HG03469 (cell line): ENCODE measurements around the gene C4orf36.
"Not testable (repeated sequence)": the region's sequence is repeated elsewhere in the genome, so short reads cannot be mapped to it uniquely, and the experiment has no call there.

Source experiments
- ATAC-seq: cut with Tn5 transposase; IDR thresholded peaks from one replicate; pipeline ENCODE4 v1.9.1; 2021; ENCODE audit warnings: mild to moderate bottlenecking, moderate library complexity, moderate number of reproducible peaks; ENCODE audit not compliant: unreplicated experiment

C4orf36 gene

GRCh38 chr4:86917212-86918039, 25.2 kb upstream of the C4orf36 start:
- ATAC-seq, result no peak

- ATAC-seq, result no peak
Measured at GRCh38 chr4:86916392-86916791, 24.2 kb upstream of the C4orf36 start.

- no peak for ATAC-seq
Measured at GRCh38 chr4:86910820-86911684, 18.8 kb upstream of the C4orf36 start.

GRCh38 chr4:86910369-86910768, 18.1 kb upstream of the C4orf36 start:
- ATAC-seq, result no peak

- ATAC-seq, result no peak
Measured at GRCh38 chr4:86909546-86910295, 17.5 kb upstream of the C4orf36 start.

- no peak for ATAC-seq
Measured at GRCh38 chr4:86908251-86908657, 16.0 kb upstream of the C4orf36 start.

- ATAC-seq, result no peak
Measured at GRCh38 chr4:86901864-86902263, 9.6 kb upstream of the C4orf36 start.

- no peak for ATAC-seq
Measured at GRCh38 chr4:86898562-86898961, 6.3 kb upstream of the C4orf36 start.

GRCh38 chr4:86896596-86896995, 4.4 kb upstream of the C4orf36 start:
- no peak for ATAC-seq

GRCh38 chr4:86895692-86896488, 3.7 kb upstream of the C4orf36 start:
- peak; percentile 64 for ATAC-seq

GRCh38 chr4:86894455-86894854, 2.2 kb upstream of the C4orf36 start:
- no peak for ATAC-seq

- no peak for ATAC-seq
Measured at GRCh38 chr4:86893136-86893535, 914 bp upstream of the C4orf36 start.

GRCh38 chr4:86892636-86892960, 376 bp upstream of the C4orf36 start:
- ATAC-seq, result no peak

GRCh38 chr4:86890790-86891189, 1.4 kb downstream of the C4orf36 start:
- no peak for ATAC-seq

- no peak for ATAC-seq
Measured at GRCh38 chr4:86879641-86880040, 12.6 kb downstream of the C4orf36 start.

- ATAC-seq, result no peak
Measured at GRCh38 chr4:86878640-86879039, 13.6 kb downstream of the C4orf36 start.

GRCh38 chr4:86876894-86877685, 15.1 kb downstream of the C4orf36 start:
- ATAC-seq, result no peak

GRCh38 chr4:86875436-86875835, 16.8 kb downstream of the C4orf36 start:
- ATAC-seq, result not testable (repeated sequence)

- ATAC-seq, result no peak
Measured at GRCh38 chr4:86872135-86872534, 20.1 kb downstream of the C4orf36 start.
